Neural progenitor cell (in vitro differentiated cells): ENCODE measurements around the gene SPRR4. TPM values are rescaled to one million over a fixed set of nuclear protein-coding genes. Genes with fewer than 3 reads are reported as not detected.

Source experiments
- DNase-seq: peaks from one replicate; pipeline ENCODE4 v3.0.0-alpha.2; 2016; ENCODE audit warnings: low spot score
- H2AFZ ChIP-seq: fragments of 200-600 bp; sonication (generic); replicated peaks from 2 replicates; pipeline ENCODE4 v1.6.1; 2016; ENCODE audit warnings: antibody characterized with exemption
- H3F3A ChIP-seq: fragments of 200-600 bp; sonication (generic); 2 replicates; pipeline ENCODE4 v1.6.1; 2016; ENCODE audit warnings: antibody characterized with exemption, low read depth
- H3K27ac ChIP-seq: fragments of 200-600 bp; sonication (generic); 2 replicates; pipeline ENCODE4 v1.5.1; 2016; ENCODE audit warnings: mild to moderate bottlenecking
- H3K27me3 ChIP-seq: fragments of 200-600 bp; sonication (generic); 2 replicates; pipeline ENCODE4 v1.6.1; 2016; ENCODE audit warnings: mild to moderate bottlenecking, moderate library complexity
- H3K36me3 ChIP-seq: fragments of 200-600 bp; sonication (generic); 2 replicates; pipeline ENCODE4 v1.5.1; 2016
- H3K4me1 ChIP-seq: fragments of 200-600 bp; sonication (generic); 2 replicates; pipeline ENCODE4 v1.6.1; 2016; ENCODE audit warnings: mixed run types
- H3K4me2 ChIP-seq: fragments of 200-600 bp; sonication (generic); 2 replicates; pipeline ENCODE4 v1.6.1; 2016
- H3K4me3 ChIP-seq: fragments of 200-600 bp; sonication (generic); 2 replicates; pipeline ENCODE4 v1.5.1; 2016
- H3K79me2 ChIP-seq: fragments of 200-600 bp; sonication (generic); 2 replicates; pipeline ENCODE4 v1.6.1; 2016; ENCODE audit warnings: low read depth
- H3K9ac ChIP-seq: fragments of 200-600 bp; sonication (generic); 2 replicates; pipeline ENCODE4 v1.6.1; 2016
- H3K9me3 ChIP-seq: fragments of 200-600 bp; sonication (generic); 2 replicates; pipeline ENCODE4 v1.5.1; 2016; ENCODE audit warnings: low read depth
- H4K20me1 ChIP-seq: fragments of 200-600 bp; sonication (generic); 2 replicates; pipeline ENCODE4 v1.6.1; 2016; ENCODE audit warnings: low read depth
- H3K27ac Mint-ChIP-seq: 3 replicates; pipeline ENCODE4 v1.8.0; 2021; ENCODE audit warnings: mixed read lengths
- H3K27me3 Mint-ChIP-seq: 2 replicates; pipeline ENCODE4 v1.8.0; 2022; ENCODE audit warnings: low read depth, mild to moderate bottlenecking, inconsistent platforms, moderate library complexity, mixed read lengths; ENCODE audit not compliant: insufficient read depth
- H3K36me3 Mint-ChIP-seq: 3 replicates; pipeline ENCODE4 v1.8.0; 2021; ENCODE audit warnings: mixed read lengths
- H3K4me1 Mint-ChIP-seq: 3 replicates; pipeline ENCODE4 v1.8.0; 2021; ENCODE audit warnings: mixed read lengths
- H3K4me3 Mint-ChIP-seq: 3 replicates; pipeline ENCODE4 v1.8.0; 2021; ENCODE audit warnings: mild to moderate bottlenecking, moderate library complexity, mixed read lengths
- H3K9me3 Mint-ChIP-seq: 3 replicates; pipeline ENCODE4 v1.8.0; 2020; ENCODE audit warnings: mixed read lengths
- CTCF ChIP-seq: fragments of 200-600 bp; sonication (generic); IDR thresholded peaks from 2 replicates; pipeline ENCODE4 v1.5.1; 2017; ENCODE audit warnings: antibody characterized with exemption, mild to moderate bottlenecking
- EZH2 ChIP-seq: fragments of 200-600 bp; sonication (generic); IDR thresholded peaks from 2 replicates; pipeline ENCODE4 v1.6.1; 2017; ENCODE audit warnings: antibody characterized with exemption, mild to moderate bottlenecking, moderate library complexity
- EZH2phosphoT487 ChIP-seq: fragments of 200-600 bp; sonication (generic); IDR thresholded peaks from 2 replicates; pipeline ENCODE4 v1.6.1; 2017; ENCODE audit warnings: antibody characterized with exemption
- total RNA-seq: library from RNA; depleted of rRNA; stranded (reverse); fragments of >200 nt; gene quantifications from 2 replicates; pipeline ENCODE4 v1.2.3, GENCODE V29; 2015; ENCODE audit warnings: low replicate concordance

Gene SPRR4
- not detected in 2 replicates for total RNA-seq

- Histone ChIP-seq H3K4me2 (no peak within 1 kb of the TSS), H2AFZ (no peak within 1 kb of the TSS), H3K27ac (no peak within 1 kb of the TSS), H3K36me3 (no peaks in the 10 kb centered on the region), H3K79me2 (no peaks in the 10 kb centered on the region), H3K27me3 (no peaks in the 10 kb centered on the region), H3K4me3 (no peak within 1 kb of the TSS), H3K4me1 (no peaks in the 10 kb centered on the region), H3K9me3 (peaks cover 4% of the 10 kb centered on the region), H3K9ac (no peak within 1 kb of the TSS), H3F3A (no peaks in the 10 kb centered on the region), H4K20me1 (no peaks in the 10 kb centered on the region)
- Mint-ChIP-seq H3K4me3 (no peak within 1 kb of the TSS), H3K4me1 (no peaks in the 10 kb centered on the region), H3K36me3 (no peaks in the 10 kb centered on the region), H3K27me3 (peaks cover 5% of the 10 kb centered on the region), H3K27ac (no peak within 1 kb of the TSS), H3K9me3 (peaks cover 2% of the 10 kb centered on the region)
- no peak for DNase-seq
- TF ChIP-seq EZH2: no peak
- no peak for TF ChIP-seq CTCF
- TF ChIP-seq EZH2phosphoT487: no peak
Observed at GRCh38 chr1:152970495-152970894, at the start of gene SPRR4. Gene SPRR4 (plus strand): TSS chr1:152970648. CDS start chr1:152971891, 1,243 bp downstream.

GRCh38 chr1:152924191-152924590 is 46.3 kb upstream of the SPRR4 start:
- H3K27me3 ChIP-seq: no peaks in the 10 kb centered on the region
- H3K36me3 Mint-ChIP-seq: no peaks in the 10 kb centered on the region
- no peak overlapping the region for H2AFZ ChIP-seq
- H3K4me3 ChIP-seq: no peak overlapping the region
- no peaks in the 10 kb centered on the region for H3K9me3 Mint-ChIP-seq
- H3K4me1 ChIP-seq: no peaks in the 10 kb centered on the region
- H3K27ac Mint-ChIP-seq: no peak overlapping the region
- no peaks in the 10 kb centered on the region for H3K36me3 ChIP-seq
- no peaks in the 10 kb centered on the region for H3K79me2 ChIP-seq
- no peak overlapping the region for H3K27ac ChIP-seq
- H3K4me3 Mint-ChIP-seq: no peak overlapping the region
- peaks cover 11% of the 10 kb centered on the region for H3K9me3 ChIP-seq
- H4K20me1 ChIP-seq: no peaks in the 10 kb centered on the region
- peaks cover 2% of the 10 kb centered on the region for H3K27me3 Mint-ChIP-seq
- no peaks in the 10 kb centered on the region for H3K4me1 Mint-ChIP-seq
- H3K4me2 ChIP-seq: no peak overlapping the region
- no peak for TF ChIP-seq EZH2phosphoT487
- TF ChIP-seq CTCF: no peak
- TF ChIP-seq EZH2: no peak
- no peaks in the 10 kb centered on the region for H3F3A ChIP-seq
- H3K9ac ChIP-seq: no peak overlapping the region
- DNase-seq: no peak

- H3K27ac Mint-ChIP-seq: no peak overlapping the region
- no peak for TF ChIP-seq CTCF
- no peaks in the 10 kb centered on the region for H3K4me1 Mint-ChIP-seq
- no peak overlapping the region for H3K4me3 ChIP-seq
- H3K9me3 ChIP-seq: peaks cover 17% of the 10 kb centered on the region
- H3K9ac ChIP-seq: no peak overlapping the region
- H3K36me3 ChIP-seq: no peaks in the 10 kb centered on the region
- no peaks in the 10 kb centered on the region for H3K4me1 ChIP-seq
- no peak overlapping the region for H3K4me2 ChIP-seq
- H3K36me3 Mint-ChIP-seq: no peaks in the 10 kb centered on the region
- no peak overlapping the region for H3K27ac ChIP-seq
- no peak overlapping the region for H2AFZ ChIP-seq
- peaks cover 2% of the 10 kb centered on the region for H3K27me3 Mint-ChIP-seq
- H4K20me1 ChIP-seq: no peaks in the 10 kb centered on the region
- H3F3A ChIP-seq: no peaks in the 10 kb centered on the region
- no peak for DNase-seq
- H3K27me3 ChIP-seq: no peaks in the 10 kb centered on the region
- H3K79me2 ChIP-seq: no peaks in the 10 kb centered on the region
- H3K9me3 Mint-ChIP-seq: no peaks in the 10 kb centered on the region
- no peak overlapping the region for H3K4me3 Mint-ChIP-seq
Observed at GRCh38 chr1:152926091-152926490, 44.4 kb upstream of the SPRR4 start.
